ENCODE measurements around the gene GADD45G. TPM values are rescaled to one million over a fixed set of nuclear protein-coding genes. Genes with fewer than 3 reads are reported as not detected.

The GADD45G gene
- total and polyA plus RNA-seq, 10 of the 15 experiments (the other 5 are each of a cell fraction or from before 2014, with no cell fraction given), result 0.07 to 1.00 (median 0.29) TPM; not detected in 4

DNA sequence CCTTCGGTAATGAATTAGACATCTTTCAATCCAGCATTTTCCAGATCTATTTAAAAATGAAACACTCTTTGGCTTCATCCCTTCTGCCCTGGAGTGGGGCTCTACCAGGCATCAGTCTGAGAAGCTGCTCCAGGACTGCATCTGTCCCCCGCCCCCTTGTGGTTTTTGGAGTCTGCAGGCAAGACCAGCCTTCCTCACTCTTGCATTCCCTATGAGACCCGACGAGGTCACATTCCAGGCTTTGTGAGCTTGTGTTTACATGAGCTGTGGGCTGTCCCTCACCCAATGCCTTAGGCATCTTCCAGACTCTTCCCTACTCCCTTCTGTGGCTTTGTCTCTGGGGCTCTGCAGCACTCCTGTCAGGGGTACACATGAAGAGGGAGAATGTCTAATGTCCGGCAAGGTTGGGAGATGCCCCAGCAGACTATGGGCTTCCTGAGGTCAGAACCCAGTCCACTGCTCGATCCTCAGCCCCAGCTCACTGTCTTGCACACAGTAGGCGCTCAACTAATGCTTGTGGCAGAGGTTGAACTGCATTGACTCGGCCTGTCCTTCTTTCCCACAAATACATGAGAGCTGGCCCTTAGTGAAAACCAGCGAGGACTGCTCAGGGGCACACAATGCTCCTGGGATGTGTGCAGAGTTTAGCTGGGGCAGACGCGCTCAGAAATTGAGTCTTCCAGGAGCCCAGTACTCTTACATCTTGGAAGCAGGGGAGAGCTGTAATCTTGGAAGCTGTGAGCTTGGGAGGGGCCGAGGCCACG is 11.7 kb upstream of the GADD45G start:
- H3K4me1 ChIP-seq (ENCODE audit: control insufficient read depth, insufficient read depth, low read length), result no peaks in the 10 kb centered on the region
- in situ Hi-C loops (cut with MboI), result loop anchor here (10.0 to 25.0 kb wide), 3 partner anchors 612 to 1269 kb away; no protein-coding TSS in a partner anchor
- no peaks in the 10 kb centered on the region for H3K36me3 ChIP-seq (ENCODE audit: control insufficient read depth in 2 of 2, insufficient read depth in 2 of 2, low read length in 1 of 2)
- H3K4me3 ChIP-seq, result no peak overlapping the region
- H3K79me2 ChIP-seq (ENCODE audit: control insufficient read depth, insufficient read depth, low read length), result no peaks in the 10 kb centered on the region
- ATAC-seq (no peak), DNase-seq (ENCODE audit: low read depth, low spot score) (no peak), FAIRE-seq (no peak)
- no peak overlapping the region for H3K9ac ChIP-seq (ENCODE audit: control insufficient read depth, insufficient read depth, low read length)
- H3K27ac ChIP-seq (ENCODE audit: control insufficient read depth, insufficient read depth), result no peak overlapping the region
- H3K9me3 ChIP-seq (replicated peaks; ENCODE audit: control insufficient read depth, insufficient read depth, low read length), result no peaks in the 10 kb centered on the region
- no peaks in the 10 kb centered on the region for H4K20me1 ChIP-seq (ENCODE audit: control insufficient read depth, insufficient read depth)
- H3K27me3 ChIP-seq (replicated peaks in 1 of 2; ENCODE audit: control insufficient read depth in 2 of 2, insufficient read depth in 2 of 2, low read length in 1 of 2), result peaks cover 3 to 8% of the 10 kb centered on the region in 2 experiments
- H3K4me2 ChIP-seq (ENCODE audit: control insufficient read depth, insufficient read depth), result no peak overlapping the region
- ChIA-PET CTCF (interaction anchor here (0.5 to 4.4 kb wide), 26 partner anchors 9 to 1106 kb away, joined by 3 to 37 read pairs (median 4); no protein-coding TSS in a partner anchor), RAD21 (ENCODE audit: unreplicated experiment) (interaction anchor here (0.6 to 3.2 kb wide), 6 partner anchors 9 to 509 kb away, joined by 3 to 13 read pairs (median 4); no protein-coding TSS in a partner anchor), SMC1A (ENCODE audit: uncharacterized antibody, unreplicated experiment) (interaction anchor here (1.0 to 2.4 kb wide), 6 partner anchors 10 to 507 kb away, joined by 3 to 12 read pairs (median 4); no protein-coding TSS in a partner anchor), POLR2A (interaction anchor here (1.0 kb wide), 1 partner anchor 506 kb away, joined by 3 read pairs; no protein-coding TSS in a partner anchor)
- no TSS peak for BruUV-seq (replicated peaks)
- H2AFZ ChIP-seq (ENCODE audit: control insufficient read depth, low read depth, low read length), result no peak overlapping the region
- WGBS (ENCODE audit: insufficient coverage, insufficient replicate concordance, low lambda C conversion rate, missing lambda C conversion rate), result 25% methylated on average over 13 of the region's 13 CpGs
- intact Hi-C loops (cut with micrococcal nuclease; ENCODE audit: unreplicated experiment), result loop anchor here (10.0 kb wide), 1 partner anchor 1172 kb away; no protein-coding TSS in a partner anchor
- TF ChIP-seq STAT1 (conservative IDR thresholded peaks at IDR 0.05), result no peak
- TF ChIP-seq RAD51 (IDR thresholded peaks at IDR 0.05), result no peak
- TF ChIP-seq NFYB (IDR thresholded peaks at IDR 0.05; ENCODE audit: insufficient read depth, low read depth, low read length), result no peak
- TF ChIP-seq, protein P1, sequence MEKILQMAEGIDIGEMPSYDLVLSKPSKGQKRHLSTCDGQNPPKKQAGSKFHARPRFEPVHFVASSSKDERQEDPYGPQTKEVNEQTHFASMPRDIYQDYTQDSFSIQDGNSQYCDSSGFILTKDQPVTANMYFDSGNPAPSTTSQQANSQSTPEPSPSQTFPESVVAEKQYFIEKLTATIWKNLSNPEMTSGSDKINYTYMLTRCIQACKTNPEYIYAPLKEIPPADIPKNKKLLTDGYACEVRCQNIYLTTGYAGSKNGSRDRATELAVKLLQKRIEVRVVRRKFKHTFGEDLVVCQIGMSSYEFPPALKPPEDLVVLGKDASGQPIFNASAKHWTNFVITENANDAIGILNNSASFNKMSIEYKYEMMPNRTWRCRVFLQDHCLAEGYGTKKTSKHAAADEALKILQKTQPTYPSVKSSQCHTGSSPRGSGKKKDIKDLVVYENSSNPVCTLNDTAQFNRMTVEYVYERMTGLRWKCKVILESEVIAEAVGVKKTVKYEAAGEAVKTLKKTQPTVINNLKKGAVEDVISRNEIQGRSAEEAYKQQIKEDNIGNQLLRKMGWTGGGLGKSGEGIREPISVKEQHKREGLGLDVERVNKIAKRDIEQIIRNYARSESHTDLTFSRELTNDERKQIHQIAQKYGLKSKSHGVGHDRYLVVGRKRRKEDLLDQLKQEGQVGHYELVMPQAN (conservative IDR thresholded peaks at IDR 0.05), result no peak
- TF ChIP-seq, protein P2, sequence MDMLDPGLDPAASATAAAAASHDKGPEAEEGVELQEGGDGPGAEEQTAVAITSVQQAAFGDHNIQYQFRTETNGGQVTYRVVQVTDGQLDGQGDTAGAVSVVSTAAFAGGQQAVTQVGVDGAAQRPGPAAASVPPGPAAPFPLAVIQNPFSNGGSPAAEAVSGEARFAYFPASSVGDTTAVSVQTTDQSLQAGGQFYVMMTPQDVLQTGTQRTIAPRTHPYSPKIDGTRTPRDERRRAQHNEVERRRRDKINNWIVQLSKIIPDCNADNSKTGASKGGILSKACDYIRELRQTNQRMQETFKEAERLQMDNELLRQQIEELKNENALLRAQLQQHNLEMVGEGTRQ (IDR thresholded peaks at IDR 0.05; ENCODE audit: borderline replicate concordance, low read depth, low read length), result no peak
- no peak for TF ChIP-seq POLR2AphosphoS5 (IDR thresholded peaks at IDR 0.05; ENCODE audit: low read length)
- no peak for TF ChIP-seq RUNX3 (IDR thresholded peaks at IDR 0.05; ENCODE audit: low read length)
- TF ChIP-seq BACH1 (IDR thresholded peaks at IDR 0.05; ENCODE audit: borderline replicate concordance), result no peak
- no peak for TF ChIP-seq HDGF (IDR thresholded peaks at IDR 0.05)
- TF ChIP-seq CBX3 (IDR thresholded peaks at IDR 0.05; ENCODE audit: borderline replicate concordance, low read depth), result no peak
- no peak for TF ChIP-seq CEBPB (IDR thresholded peaks at IDR 0.05; ENCODE audit: borderline replicate concordance in 1 of 2, low read depth in 2 of 2, low read length in 2 of 2)
- TF ChIP-seq NFYA (IDR thresholded peaks at IDR 0.05; ENCODE audit: borderline replicate concordance, low read depth, low read length), result no peak
- no peak for TF ChIP-seq SMARCA5 (IDR thresholded peaks at IDR 0.05)
- no peak for TF ChIP-seq NFXL1 (IDR thresholded peaks at IDR 0.05; ENCODE audit: borderline replicate concordance)
- TF ChIP-seq, protein P3, sequence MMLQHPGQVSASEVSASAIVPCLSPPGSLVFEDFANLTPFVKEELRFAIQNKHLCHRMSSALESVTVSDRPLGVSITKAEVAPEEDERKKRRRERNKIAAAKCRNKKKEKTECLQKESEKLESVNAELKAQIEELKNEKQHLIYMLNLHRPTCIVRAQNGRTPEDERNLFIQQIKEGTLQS (IDR thresholded peaks at IDR 0.05; ENCODE audit: borderline replicate concordance, extremely low read depth, low read depth, low read length), result no peak
- no peak for TF ChIP-seq ESRRA (IDR thresholded peaks at IDR 0.05; ENCODE audit: low read length)

Data from GM12878 (cell line).